Head of caudate nucleus (tissue), 42 donors: ENCODE measurements around the gene ELL.

Source experiments
- DNase-seq, 42 donors: peaks; one replicate each; pipeline versions ENCODE4 v3.0.0 to v3.0.0-alpha.2; 2020 to 2021; ENCODE audit warnings: mixed read lengths in 7 of 42
- intact Hi-C: fragments of 100-400 bp; cut with DNase I; formaldehyde crosslinking; loops from one replicate; pipeline ENCODE4 v1.15.0; 2022

ELL gene

DNA sequence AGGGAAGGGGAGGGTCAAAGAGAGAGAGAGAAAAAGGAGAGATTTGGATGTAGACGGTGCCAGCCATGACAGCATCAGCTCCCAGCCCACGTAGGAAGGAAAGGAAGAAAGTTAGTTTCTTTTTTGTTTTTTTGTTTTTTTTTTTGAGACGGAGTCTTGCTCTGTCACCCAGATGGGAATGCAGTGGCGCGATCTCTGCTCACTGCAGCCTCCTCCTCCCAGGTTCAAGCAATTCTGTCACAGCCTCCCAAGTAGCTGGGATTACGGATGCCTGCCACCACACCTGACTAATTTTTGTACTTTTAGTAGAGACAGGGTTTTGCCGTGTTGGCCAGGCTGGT, 27.6 kb downstream of the ELL start:
- intact Hi-C loops: no loop called here
- no peak for DNase-seq

DNA sequence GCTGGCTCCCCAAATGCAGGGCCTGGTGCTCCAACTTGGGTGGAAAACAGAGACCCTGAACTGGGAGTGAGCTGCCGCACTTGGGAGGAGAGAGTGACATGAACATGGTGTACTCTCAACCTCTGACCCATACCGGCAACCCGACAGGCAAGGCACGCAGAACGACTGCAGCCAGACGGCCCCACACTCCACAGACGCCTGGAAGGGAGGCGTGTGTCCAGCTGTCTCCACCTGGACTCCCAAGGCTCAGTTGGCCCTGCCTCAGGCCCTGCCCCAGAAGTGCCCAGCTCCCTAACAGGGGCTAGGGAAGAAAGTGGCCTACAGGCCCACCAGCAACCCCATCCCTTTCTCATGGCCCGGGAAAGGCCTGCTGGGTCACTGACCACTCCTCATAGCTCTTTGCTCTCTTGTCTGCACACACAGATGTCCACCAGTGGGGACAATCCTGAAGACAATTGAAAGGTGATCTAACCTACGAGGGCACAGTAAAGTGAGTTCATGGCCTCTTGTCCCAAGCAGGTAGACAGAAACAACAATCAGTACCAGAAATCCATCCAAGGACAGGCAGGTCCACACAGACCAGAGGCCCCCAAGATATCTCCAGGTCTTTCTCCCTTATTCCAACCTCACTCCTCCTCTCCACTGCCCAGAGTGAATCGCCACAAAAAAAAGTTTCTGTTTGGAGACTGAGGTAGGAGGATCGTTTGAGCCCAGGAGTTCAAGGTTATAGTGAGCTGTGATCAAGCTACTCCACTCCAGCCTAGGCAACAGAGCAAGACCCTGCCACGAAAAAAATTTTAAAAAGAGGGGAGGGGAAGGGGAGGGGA, 28.2 kb downstream of the ELL start:
- no peak for DNase-seq
- intact Hi-C loops: no loop called here

DNA sequence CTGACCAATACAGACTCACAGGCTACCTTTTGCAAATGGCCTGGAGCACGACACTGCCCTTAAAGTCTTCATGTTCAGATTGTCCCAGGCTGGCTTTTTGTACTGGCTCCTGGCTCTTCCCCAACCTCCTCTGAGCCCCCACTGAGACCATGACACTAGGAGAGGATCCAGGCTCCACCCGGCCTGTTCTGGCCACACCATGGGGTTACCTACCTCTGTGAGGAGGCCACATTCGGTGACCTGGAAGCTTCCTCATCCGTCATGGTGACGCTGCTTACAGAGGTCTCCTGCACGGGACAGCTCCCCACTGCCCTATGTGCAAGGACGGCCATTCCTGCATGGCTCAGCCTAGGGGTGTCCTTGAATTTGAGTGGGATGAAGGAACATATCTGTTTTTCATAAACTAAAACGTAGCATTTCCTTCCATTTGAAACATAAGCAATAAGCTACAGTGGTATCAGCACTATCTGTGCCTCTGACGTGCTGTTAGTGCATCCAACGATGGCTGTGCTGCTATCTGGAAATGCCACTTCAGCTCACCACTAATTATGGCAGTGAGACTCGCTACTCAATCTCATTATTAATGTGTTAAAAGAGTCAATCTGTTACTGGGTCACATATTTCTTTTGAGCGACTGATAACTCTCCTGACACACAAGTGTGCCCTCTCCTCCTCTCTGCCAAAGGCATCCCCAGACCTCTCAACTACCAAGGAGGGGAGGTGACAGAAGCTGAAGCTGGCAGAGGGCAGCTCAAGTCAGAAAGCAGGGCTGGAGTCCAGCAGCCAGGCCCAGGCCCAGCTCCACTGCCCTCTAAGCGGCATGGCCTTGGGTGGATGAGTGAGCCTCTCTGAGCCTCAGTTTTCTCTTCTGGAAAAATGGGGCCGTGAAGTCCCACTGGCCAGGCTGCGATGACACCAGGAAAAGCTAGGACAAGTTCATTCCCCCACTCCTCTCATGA, 29.6 kb downstream of the ELL start:
- intact Hi-C loops: no loop called here
- DNase-seq: no peak

DNA sequence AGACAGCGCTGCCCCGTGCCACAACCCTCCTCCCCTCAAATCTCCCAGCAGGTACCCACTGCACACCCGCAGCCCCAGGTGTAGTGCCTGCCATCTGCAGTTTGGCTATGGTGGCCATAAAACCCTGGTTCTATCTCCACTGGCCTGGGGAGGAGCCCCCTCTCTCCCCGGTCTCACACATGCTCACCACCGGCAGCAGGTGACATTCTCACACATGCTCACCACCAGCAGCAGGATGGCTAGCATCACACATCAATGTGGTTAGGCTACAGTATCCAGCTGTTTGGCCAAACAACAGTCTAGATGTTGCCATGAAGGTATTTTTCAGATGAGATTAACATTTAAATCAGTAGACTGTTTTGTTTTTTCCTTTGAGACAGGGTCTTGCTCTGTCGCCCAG, 31.1 kb downstream of the ELL start:
- intact Hi-C loops: no loop called here
- DNase-seq: no peak

DNA sequence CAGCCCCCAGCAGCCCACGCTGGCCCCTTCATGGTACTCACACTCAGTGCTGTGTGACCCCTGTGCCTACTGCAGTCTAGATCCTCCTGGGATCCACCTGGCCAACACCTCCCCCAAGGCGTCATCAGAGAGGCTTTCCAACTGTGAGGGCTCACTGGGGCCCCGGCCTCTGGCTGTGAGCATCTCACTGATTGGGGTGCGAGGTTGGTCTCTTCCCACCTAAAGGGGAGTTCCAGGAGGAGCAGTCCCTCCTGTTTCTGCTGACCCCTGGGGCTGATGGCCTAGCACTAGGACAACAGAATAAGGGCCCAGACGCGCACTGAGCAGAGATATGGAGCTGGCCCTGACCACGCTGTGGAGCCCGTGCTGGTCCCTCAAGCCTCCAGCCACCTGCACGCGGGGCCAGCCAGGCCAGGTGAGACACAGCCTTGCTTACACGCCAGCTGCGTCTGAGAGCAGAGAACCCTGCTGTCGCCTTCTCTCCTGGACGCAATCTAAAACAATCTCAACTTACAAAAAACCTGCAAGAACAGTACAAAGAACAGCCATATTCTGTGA, 32.2 kb downstream of the ELL start:
- intact Hi-C loops: no loop called here
- DNase-seq: no peak

DNA sequence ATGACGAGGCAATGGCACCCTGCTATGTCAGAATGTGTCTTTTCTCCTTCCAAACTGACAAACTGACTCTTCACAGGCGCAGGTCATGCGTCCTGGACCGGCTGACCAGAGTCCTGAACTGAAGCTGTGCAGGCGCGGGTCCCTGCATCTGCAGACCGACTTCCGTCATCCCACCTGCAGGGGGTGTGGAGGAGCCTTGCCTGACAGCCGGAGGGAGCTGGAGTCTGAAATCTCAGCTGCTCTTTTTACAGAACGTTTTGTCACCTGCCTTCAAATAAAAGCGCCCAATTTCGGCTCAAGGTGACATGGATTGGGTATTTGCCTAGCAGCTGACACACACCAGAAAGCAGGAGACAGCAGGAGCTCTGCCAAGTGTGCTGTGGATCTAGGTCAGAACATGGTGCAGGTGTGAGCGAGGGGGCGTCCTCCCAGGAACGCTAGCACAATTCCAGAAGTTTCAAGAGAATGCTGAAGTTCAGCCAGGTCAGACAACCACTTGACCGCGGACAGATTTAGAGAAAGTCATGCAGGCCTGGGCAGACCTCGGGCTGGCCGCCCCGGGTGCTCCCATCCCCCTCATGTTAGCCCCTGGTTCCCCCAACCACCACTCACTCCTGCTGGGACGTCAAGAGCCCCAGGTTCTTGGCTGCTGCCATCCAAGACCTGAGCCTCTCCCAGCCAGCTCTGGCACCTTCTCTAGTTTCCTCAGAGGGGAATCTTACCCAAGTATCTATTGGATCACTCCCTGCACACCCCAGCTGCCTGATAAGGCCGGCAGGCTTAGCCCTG, 32.8 kb downstream of the ELL start:
- DNase-seq: peak in 41 of 42 donors; percentile 46 to 92 (median 76)
- intact Hi-C loops: no loop called here

DNA sequence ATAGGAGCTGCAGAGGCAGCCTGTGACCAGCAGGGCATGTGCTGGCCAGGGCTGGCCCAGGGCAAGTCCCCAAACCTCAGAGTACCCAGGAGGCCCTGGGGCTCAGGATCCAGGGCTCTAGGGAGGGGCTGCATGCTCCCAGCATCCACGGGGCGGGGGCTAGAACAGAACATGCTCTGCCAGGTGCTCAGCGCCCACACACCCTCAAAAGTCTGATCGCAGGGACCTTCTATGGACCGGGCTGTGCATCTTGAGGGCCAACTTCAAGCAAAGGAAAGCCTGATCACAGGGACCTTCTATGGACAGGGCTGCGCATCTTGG, 33.5 kb downstream of the ELL start:
- peak in 39 of 42 donors; percentile 35 to 84 (median 65) for DNase-seq
- intact Hi-C loops: no loop called here

DNA sequence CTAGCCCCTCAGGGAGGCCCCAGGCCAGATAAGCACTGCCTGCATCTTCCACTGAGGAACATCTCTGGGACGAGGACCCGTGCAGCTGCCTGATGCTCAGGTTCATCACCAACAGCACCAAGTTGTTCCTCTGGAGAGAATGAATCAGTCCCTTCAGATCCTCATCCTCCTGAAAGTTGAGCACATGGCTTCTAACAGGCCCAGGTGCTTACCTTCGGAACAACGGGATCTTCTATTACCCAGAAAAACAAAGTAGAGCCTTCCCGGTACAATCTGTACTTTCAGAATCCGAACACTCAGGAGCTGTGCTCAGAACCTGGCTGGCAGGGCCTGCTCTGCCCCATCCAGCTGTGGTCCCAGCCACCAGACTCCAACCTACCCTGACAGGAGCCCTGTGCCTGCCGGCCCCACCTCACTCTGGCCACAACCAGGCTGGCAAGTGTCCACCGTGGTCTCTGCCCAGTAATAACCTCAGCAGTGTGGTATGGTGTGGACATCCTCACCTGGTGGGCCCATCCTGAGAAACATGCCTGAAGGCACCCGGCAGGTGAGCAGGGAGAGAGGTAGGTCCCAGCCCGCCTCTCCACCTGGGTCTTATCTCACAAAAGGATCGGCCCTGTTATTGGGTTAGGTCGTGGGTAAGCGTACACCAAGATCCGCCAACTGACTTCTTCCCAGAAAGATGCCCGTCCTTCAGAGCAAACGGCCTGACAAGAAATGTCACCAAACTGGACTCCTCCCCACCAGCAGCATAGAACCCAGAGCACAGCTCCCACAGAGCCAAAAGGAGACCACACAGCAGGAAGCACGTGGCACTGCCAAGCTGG, 34.1 kb downstream of the ELL start:
- intact Hi-C loops: no loop called here
- peak in 11 of 42 donors; percentile 26 to 68 (median 54) for DNase-seq

DNA sequence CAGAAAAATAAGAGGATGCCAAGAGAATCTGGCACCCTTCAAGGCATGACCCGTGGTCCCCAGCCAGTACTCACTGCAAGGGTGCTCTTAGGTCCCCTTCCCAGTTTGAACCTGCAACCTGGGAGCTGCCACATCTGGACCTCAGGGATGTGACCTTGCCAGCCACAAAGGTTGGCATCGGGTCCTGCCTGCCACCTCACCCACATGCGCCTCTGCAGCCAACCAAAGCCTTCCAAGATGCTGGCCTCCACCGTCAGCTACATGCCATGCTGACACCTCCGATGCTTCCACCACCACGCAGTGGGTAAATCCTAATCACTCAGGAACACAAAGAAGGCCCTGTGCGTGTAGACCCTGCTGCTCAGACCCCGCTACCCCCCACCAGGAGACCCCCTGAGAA, 35.1 kb downstream of the ELL start:
- intact Hi-C loops: no loop called here
- no peak for DNase-seq

DNA sequence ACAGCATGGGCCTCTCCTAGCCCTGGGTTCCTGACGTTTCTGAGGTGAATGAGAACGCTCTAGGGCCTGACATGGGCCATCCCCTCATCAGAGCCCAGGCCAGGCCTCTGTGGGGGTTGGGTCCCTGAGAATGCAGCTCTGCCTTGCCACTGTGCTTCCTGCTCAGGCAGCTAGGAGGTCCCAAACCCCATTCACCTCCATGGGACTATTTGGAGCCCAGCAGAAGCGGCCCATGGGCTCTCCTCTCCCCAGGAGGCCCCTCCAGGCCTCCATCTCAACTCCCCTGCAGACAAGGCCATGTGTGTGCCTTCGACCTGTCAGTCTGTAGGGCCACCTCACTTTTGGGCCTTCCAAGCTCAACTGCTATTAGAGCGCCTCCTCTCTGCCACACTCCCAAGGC, 36.9 kb downstream of the ELL start:
- no peak for DNase-seq
- intact Hi-C loops: no loop called here

DNA sequence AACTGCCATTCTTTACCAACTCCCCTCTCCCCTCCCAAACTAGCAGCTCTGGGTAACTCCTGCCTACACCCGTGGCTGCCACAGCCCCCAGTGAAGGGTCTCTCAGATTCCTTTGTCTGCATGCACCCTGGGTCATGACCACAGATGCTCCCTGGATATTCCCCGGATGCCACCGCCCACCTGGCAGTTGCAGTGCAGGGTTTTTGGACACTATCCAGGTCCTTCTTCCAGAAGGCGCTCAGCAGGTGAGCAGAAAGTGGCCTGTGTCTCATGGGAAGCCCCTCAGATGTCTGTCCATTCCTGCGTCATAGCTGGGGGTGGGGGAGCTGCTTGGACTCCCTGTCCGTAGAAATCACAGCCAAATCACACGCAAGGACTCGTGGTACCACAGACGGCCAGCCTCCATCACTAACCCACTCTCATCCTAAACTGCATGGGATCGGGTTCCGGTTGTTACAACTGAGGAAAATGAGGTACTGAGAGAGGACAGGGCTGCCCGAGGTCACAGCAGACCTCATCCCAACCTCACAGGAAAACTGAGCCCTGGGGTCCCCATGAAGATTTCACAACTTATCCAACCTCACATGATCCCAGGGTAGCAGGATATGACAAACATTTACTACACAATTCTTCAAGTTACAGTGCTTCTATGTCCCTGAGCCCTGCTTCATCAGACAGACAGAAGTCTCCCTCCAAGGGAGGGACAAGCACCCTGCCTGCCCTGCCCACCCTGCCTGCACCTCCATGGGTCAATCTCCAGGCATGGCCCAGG, 38.6 kb downstream of the ELL start:
- intact Hi-C loops: no loop called here
- no peak for DNase-seq

DNA sequence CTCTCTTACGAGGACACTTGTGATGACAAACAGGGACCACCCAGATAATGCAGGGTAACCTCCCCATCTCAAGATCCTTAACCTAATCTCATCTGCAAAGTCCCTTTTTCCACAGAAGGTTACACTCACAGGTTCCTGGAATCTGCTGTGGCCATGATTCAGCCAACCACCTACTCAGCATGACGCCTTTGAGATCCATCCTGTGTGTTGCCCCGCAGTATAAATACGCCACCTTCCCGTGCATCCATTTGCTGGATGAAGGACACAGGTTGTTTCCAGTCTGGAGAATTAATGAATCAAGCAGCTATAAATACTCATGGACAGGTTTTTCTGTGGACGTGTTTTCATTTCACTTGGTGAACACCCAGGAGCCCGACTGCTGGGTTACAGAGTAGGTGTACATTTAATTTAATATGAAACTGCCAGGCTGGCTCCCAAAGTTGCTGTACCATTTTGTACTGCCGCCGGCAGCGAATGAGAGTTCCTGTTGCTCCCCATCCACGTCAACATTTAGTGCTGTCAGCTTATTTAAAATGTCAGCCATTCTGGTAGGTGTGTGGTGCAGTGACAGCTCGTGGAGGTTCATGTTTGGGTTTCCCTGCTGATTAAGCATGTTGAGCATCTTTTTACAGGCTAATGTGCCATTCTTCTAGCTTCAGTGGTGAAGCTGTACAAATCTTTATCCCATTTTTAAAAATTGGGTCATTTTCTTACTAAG, 40.2 kb downstream of the ELL start:
- intact Hi-C loops: no loop called here

DNA sequence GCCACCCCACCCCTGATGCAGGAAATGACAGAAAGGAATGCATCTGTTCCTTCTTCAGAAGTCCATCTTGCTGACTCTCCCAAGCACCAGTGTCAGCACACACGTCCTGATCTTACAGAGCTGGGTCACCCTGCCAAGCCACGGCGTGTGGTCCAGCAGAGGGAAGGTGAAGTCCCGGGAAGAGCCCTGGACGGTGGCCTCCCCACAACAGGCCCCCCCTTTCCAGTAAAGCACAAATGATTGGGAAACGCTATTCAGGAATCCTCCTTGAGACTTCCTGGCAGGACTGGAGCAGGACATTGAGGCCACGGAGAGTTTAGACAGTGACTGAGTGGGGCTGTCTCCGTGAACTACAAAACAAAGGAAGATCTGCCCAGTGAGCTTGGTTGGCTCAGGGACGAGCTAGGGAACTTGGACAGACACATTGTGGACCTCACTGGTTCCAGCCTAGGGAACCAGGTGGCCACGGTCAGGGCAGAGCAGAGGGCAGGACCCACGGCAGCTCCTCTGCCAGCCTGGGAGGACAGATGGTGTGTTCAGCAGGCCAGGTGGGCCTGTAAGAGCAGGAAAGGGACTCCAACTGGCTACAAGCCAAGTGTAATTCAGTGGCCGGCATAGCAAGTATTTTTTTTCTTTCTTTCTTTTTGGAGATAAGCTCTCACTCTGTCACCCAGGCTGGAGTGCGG, 41.7 kb downstream of the ELL start:
- DNase-seq: peak in 6 of 42 donors; percentile 33 to 57 (median 42)
- intact Hi-C loops: no loop called here

More for the DNA sequence above, 40.2 kb downstream of the ELL start:
- no peak for DNase-seq

DNA sequence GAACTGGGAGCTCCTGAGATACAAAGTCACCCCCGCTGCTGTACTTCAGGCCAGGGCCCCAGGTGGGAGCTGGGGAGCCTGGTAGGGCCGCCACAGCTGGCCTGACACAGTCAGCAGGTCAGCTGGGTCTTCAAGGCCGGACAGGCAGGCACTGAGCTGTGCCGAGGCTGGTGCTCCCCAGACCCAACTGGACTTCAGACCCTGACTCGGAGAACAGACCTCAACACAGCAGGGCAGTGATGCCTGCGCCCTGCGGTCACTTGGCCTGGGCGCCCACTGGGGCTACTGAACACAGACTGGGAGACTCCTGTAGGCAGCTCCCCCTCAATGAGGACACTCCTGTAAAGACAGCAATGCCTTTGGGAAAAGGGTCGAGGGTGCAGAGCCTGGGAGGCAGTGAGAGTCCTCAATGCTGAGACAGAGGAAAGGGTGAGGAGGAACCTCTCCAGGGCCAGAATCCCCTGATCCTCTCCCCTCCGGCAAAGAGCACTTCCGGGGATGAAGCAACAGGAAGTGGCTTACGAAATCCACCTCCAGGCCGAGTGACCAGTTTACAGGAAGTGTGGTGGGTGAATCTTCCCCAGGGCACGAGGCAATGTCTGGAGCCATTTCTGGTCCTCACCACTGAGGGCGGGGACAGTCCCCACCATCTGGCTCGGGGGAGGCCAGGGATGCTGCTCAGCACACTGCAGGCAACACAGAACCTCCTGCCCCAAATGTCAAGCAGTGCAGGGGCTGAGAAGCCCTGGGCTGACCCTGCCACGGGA, 43.1 kb downstream of the ELL start:
- intact Hi-C loops: loop anchor here (10.0 kb wide), 1 partner anchor 106 kb away; the partner anchor contains the start of gene REX1BD
- peak in 32 of 42 donors; percentile 24 to 73 (median 49) for DNase-seq

DNA sequence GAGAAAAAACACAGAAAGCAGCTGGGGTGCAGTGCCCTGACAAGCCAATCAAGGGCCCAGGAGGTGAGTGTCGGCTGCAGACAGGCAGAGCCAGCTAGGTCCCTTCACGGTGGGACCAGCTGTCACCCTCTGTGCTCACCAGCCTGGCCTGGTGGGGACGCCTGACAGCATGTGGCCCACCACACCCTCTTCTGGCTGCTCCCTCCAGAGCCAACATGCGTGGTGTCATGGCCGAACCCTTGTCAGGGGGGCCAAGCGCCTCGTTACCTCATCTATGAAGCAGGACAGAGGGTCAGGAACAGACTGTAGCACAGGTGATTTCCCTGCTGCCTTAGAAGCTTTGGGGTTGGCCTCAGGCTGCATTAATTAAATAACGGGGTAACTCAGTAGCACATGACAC, 43.9 kb downstream of the ELL start:
- no peak for DNase-seq
- intact Hi-C loops: loop anchor here (10.0 kb wide), 1 partner anchor 107 kb away; the partner anchor contains the start of gene REX1BD
